Smooth muscle cell (in vitro differentiated cells): ENCODE measurements around the gene BBX. TPM values are rescaled to one million over a fixed set of nuclear protein-coding genes. Genes with fewer than 3 reads are reported as not detected.

Experiments used
- DNase-seq: peaks from one replicate; lab custom pipeline; 2025; ENCODE audit not compliant: unreplicated experiment; lab: John Stamatoyannopoulos, UW
- H2AFZ ChIP-seq: fragments of 200-600 bp; sonication (generic); 2 replicates; pipeline ENCODE4 v1.6.0; 2016; ENCODE audit warnings: antibody characterized with exemption, low read depth, mild to moderate bottlenecking
- H3F3A ChIP-seq: fragments of 200-600 bp; sonication (generic); 2 replicates; pipeline ENCODE4 v1.6.0; 2017; ENCODE audit warnings: antibody characterized with exemption, low read depth
- H3K27ac ChIP-seq: fragments of 200-600 bp; sonication (generic); 2 replicates; pipeline ENCODE4 v1.5.1; 2016; ENCODE audit warnings: low read depth, mild to moderate bottlenecking
- H3K27me3 ChIP-seq: fragments of 200-600 bp; sonication (generic); 2 replicates; pipeline ENCODE4 v1.6.1; 2016; ENCODE audit warnings: low read depth, mild to moderate bottlenecking
- H3K36me3 ChIP-seq: fragments of 200-600 bp; sonication (generic); 2 replicates; pipeline ENCODE4 v1.5.1; 2016; ENCODE audit warnings: low read depth
- H3K4me1 ChIP-seq: fragments of 200-600 bp; sonication (generic); 2 replicates; pipeline ENCODE4 v1.5.1; 2016; ENCODE audit warnings: low read depth
- H3K4me2 ChIP-seq: fragments of 200-600 bp; sonication (generic); 2 replicates; pipeline ENCODE4 v1.6.0; 2016; ENCODE audit warnings: mild to moderate bottlenecking
- H3K4me3 ChIP-seq: fragments of 200-600 bp; sonication (generic); 2 replicates; pipeline ENCODE4 v1.5.1; 2016; ENCODE audit warnings: mild to moderate bottlenecking
- H3K79me2 ChIP-seq: fragments of 200-600 bp; sonication (generic); 2 replicates; pipeline ENCODE4 v1.6.0; 2016; ENCODE audit warnings: low read depth, mild to moderate bottlenecking
- H3K9ac ChIP-seq: fragments of 200-600 bp; sonication (generic); 2 replicates; pipeline ENCODE4 v1.6.0; 2016; ENCODE audit warnings: low read depth
- H3K9me3 ChIP-seq: fragments of 200-600 bp; sonication (generic); replicated peaks from 2 replicates; pipeline ENCODE4 v1.5.1; 2016; ENCODE audit warnings: low read depth
- H4K20me1 ChIP-seq: fragments of 200-600 bp; sonication (generic); 2 replicates; pipeline ENCODE4 v1.6.0; 2016; ENCODE audit warnings: low read depth
- CTCF ChIP-seq: fragments of 200-600 bp; sonication (generic); IDR thresholded peaks from 2 replicates; pipeline ENCODE4 v1.5.1; 2017; ENCODE audit warnings: borderline replicate concordance, mild to moderate bottlenecking, antibody characterized with exemption; ENCODE audit not compliant: insufficient read depth, poor library complexity, severe bottlenecking
- WGBS: methylation state at CpG from one replicate; pipeline ENCODE4 v1.1.7; 2016; ENCODE audit warnings: low lambda C conversion rate; 5-methylcytosine and 5-hydroxymethylcytosine counted together
- polyA plus RNA-seq: library from polyadenylated mRNA; unstranded; fragments of >200 nt; fragmentation: Nextera tagmentation; extraction: Ambion mirVana; gene quantifications from 2 replicates; pipeline ENCODE4 v1.2.1, GENCODE V29; 2016
- total RNA-seq: library from RNA; depleted of rRNA; stranded (reverse); fragments of >200 nt; gene quantifications from 2 replicates; pipeline ENCODE4 v1.2.3, GENCODE V29; 2014

BBX gene
- total and polyA plus RNA-seq, 2 experiments from 2014 or later: 58.9 to 66.4 TPM

GRCh38 chr3:107701299-107701698 is 178.5 kb downstream of the BBX start:
- H2AFZ ChIP-seq: no peak overlapping the region
- H3K4me3 ChIP-seq: no peak overlapping the region
- DNase-seq: no peak
- WGBS: 94% methylated on average over 2 of the region's 2 CpGs
- TF ChIP-seq CTCF: no peak
- no peaks in the 10 kb centered on the region for H3K27me3 ChIP-seq
- no peak overlapping the region for H3K9ac ChIP-seq
- peaks cover 9% of the 10 kb centered on the region for H3K4me1 ChIP-seq
- no peak overlapping the region for H3K4me2 ChIP-seq
- no peaks in the 10 kb centered on the region for H3K9me3 ChIP-seq
- H3F3A ChIP-seq: no peaks in the 10 kb centered on the region
- peaks cover 74% of the 10 kb centered on the region for H4K20me1 ChIP-seq
- H3K27ac ChIP-seq: no peak overlapping the region
- H3K79me2 ChIP-seq: peaks cover 9% of the 10 kb centered on the region
- H3K36me3 ChIP-seq: no peaks in the 10 kb centered on the region

- WGBS: 0% methylated on average over 1 of the region's 1 CpG
- TF ChIP-seq CTCF: no peak
- H3K27me3 ChIP-seq: no peaks in the 10 kb centered on the region
- no peak overlapping the region for H3K27ac ChIP-seq
- H3F3A ChIP-seq: no peaks in the 10 kb centered on the region
- DNase-seq: no peak
- no peak overlapping the region for H2AFZ ChIP-seq
- no peaks in the 10 kb centered on the region for H3K9me3 ChIP-seq
- peaks cover 9% of the 10 kb centered on the region for H3K4me1 ChIP-seq
- no peak overlapping the region for H3K4me3 ChIP-seq
- H3K4me2 ChIP-seq: no peak overlapping the region
- H3K36me3 ChIP-seq: no peaks in the 10 kb centered on the region
- peaks cover 12% of the 10 kb centered on the region for H3K79me2 ChIP-seq
- H3K9ac ChIP-seq: no peak overlapping the region
- H4K20me1 ChIP-seq: peaks cover 82% of the 10 kb centered on the region
These were observed 181.7 kb downstream of the BBX start for GRCh38 chr3:107704477-107704876.

- peaks cover 12% of the 10 kb centered on the region for H3K79me2 ChIP-seq
- WGBS: 40% methylated on average over 5 of the region's 5 CpGs
- H2AFZ ChIP-seq: no peak overlapping the region
- DNase-seq: no peak
- no peak overlapping the region for H3K27ac ChIP-seq
- no peak for TF ChIP-seq CTCF
- H3K4me3 ChIP-seq: no peak overlapping the region
- H3K9ac ChIP-seq: no peak overlapping the region
- H3K9me3 ChIP-seq: no peaks in the 10 kb centered on the region
- no peaks in the 10 kb centered on the region for H3F3A ChIP-seq
- no peak overlapping the region for H3K4me2 ChIP-seq
- H4K20me1 ChIP-seq: peaks cover 80% of the 10 kb centered on the region
- peaks cover 9% of the 10 kb centered on the region for H3K4me1 ChIP-seq
- no peaks in the 10 kb centered on the region for H3K27me3 ChIP-seq
- no peaks in the 10 kb centered on the region for H3K36me3 ChIP-seq
These were observed 182.3 kb downstream of the BBX start for GRCh38 chr3:107705046-107705445.

- Histone ChIP-seq H3K79me2 (peaks cover 3% of the 10 kb centered on the region), H2AFZ (no peak overlapping the region), H3K36me3 (no peaks in the 10 kb centered on the region), H3K4me2 (no peak overlapping the region), H3K9ac (no peak overlapping the region), H3K9me3 (no peaks in the 10 kb centered on the region), H3K4me1 (no peaks in the 10 kb centered on the region), H4K20me1 (peaks cover 41% of the 10 kb centered on the region), H3K4me3 (no peak overlapping the region), H3K27me3 (no peaks in the 10 kb centered on the region), H3F3A (no peaks in the 10 kb centered on the region), H3K27ac (no peak overlapping the region)
- 73% methylated on average over 5 of the region's 5 CpGs for WGBS
- no peak for TF ChIP-seq CTCF
- no peak for DNase-seq
These were observed 188.1 kb downstream of the BBX start for GRCh38 chr3:107710851-107711250.
